IMR-90 (cell line): ENCODE results near the gene TEX52. TPM values are rescaled to one million over a fixed set of nuclear protein-coding genes. Genes with fewer than 3 reads are reported as not detected.

Source experiments
- ATAC-seq: fragments of 200-7000 bp; cut with Tn5 transposase; 2 replicates; pipeline ENCODE4 v1.9.1; 2020; ENCODE audit warnings: low read depth, mild to moderate bottlenecking, moderate library complexity
- BruUV-seq: library from RNA; stranded (reverse); fragments of 400-500 nt; replicated peaks from 2 replicates; lab custom pipeline; 2021; lab: Mats Ljungman, UMichigan
- CTCF ChIA-PET: fragments of 300-600 bp; formaldehyde crosslinking; extraction: SDS; loops from one replicate; lab custom pipeline; 2021; ENCODE audit warnings: antibody characterized with exemption; lab: Yijun Ruan, JAX
- POLR2A ChIA-PET: fragments of 300-600 bp; sonication (Branson Sonifier 250); formaldehyde crosslinking; loops from one replicate; lab custom pipeline; 2022; ENCODE audit warnings: antibody characterized with exemption; ENCODE audit not compliant: unreplicated experiment; lab: Charles Lee
- DNase-seq: peaks from one replicate; pipeline ENCODE4 v3.0.0; 2013
- H2AFZ ChIP-seq: replicated peaks from 2 replicates; pipeline ENCODE3; 2013; ENCODE audit warnings: low read length, mild to moderate bottlenecking; ENCODE audit not compliant: poor library complexity
- H2AK5ac ChIP-seq: 2 replicates; pipeline ENCODE4 v1.6.1; 2013; ENCODE audit warnings: low read depth, low read length, inconsistent platforms
- H2AK9ac ChIP-seq: replicated peaks from 2 replicates; pipeline ENCODE3; 2013; ENCODE audit warnings: mild to moderate bottlenecking, low read depth, low read length, moderate library complexity; ENCODE audit not compliant: poor library complexity
- H2BK120ac ChIP-seq: 2 replicates; pipeline ENCODE4 v1.6.1; 2013; ENCODE audit warnings: low read depth, low read length, inconsistent platforms
- H2BK15ac ChIP-seq: 3 replicates; pipeline ENCODE4 v1.6.1; 2013; ENCODE audit warnings: low read depth, low read length, inconsistent platforms
- H2BK20ac ChIP-seq: 2 replicates; pipeline ENCODE4 v1.6.1; 2013; ENCODE audit warnings: low read depth, mild to moderate bottlenecking, inconsistent platforms, low read length, moderate library complexity
- H2BK5ac ChIP-seq: 2 replicates; pipeline ENCODE4 v1.6.1; 2013; ENCODE audit warnings: mild to moderate bottlenecking, low read depth, low read length, inconsistent platforms; ENCODE audit not compliant: poor library complexity, severe bottlenecking
- H3K14ac ChIP-seq: replicated peaks from 2 replicates; pipeline ENCODE4 v1.6.1; 2013; ENCODE audit warnings: low read depth, low read length, inconsistent platforms
- H3K18ac ChIP-seq: 2 replicates; pipeline ENCODE4 v1.6.1; 2013; ENCODE audit warnings: low read depth, low read length, control low read depth
- H3K23ac ChIP-seq: 2 replicates; pipeline ENCODE4 v1.6.1; 2013; ENCODE audit warnings: low read depth, low read length, inconsistent platforms
- H3K27ac ChIP-seq: 2 replicates; pipeline ENCODE4 v1.5.1; 2013; ENCODE audit warnings: mild to moderate bottlenecking, control low read depth, low read length; ENCODE audit not compliant: insufficient read depth
- H3K27me3 ChIP-seq: 2 replicates; pipeline ENCODE4 v1.6.1; 2013; ENCODE audit warnings: low read length; ENCODE audit not compliant: control insufficient read depth, insufficient read depth
- H3K36me3 ChIP-seq: 2 replicates; pipeline ENCODE4 v1.6.1; 2013; ENCODE audit warnings: low read length, mixed read lengths; ENCODE audit not compliant: control insufficient read depth, insufficient read depth
- H3K4ac ChIP-seq: 2 replicates; pipeline ENCODE4 v1.6.1; 2013; ENCODE audit warnings: low read depth, low read length, inconsistent platforms
- H3K4me1 ChIP-seq: 2 replicates; pipeline ENCODE4 v1.6.1; 2013; ENCODE audit warnings: low read length, mixed read lengths; ENCODE audit not compliant: control insufficient read depth, insufficient read depth
- H3K4me2 ChIP-seq: 2 replicates; pipeline ENCODE4 v1.6.1; 2013; ENCODE audit warnings: low read depth, mild to moderate bottlenecking, control low read depth, low read length, moderate library complexity
- H3K4me3 ChIP-seq: 2 replicates; pipeline ENCODE4 v1.5.1; 2013; ENCODE audit warnings: low read depth, mild to moderate bottlenecking, control low read depth, low read length, moderate library complexity; ENCODE audit not compliant: insufficient read depth
- H3K56ac ChIP-seq: 2 replicates; pipeline ENCODE4 v1.6.1; 2013; ENCODE audit warnings: low read length, inconsistent platforms; ENCODE audit not compliant: insufficient read depth; ENCODE audit errors: extremely low read depth
- H3K79me1 ChIP-seq, 2 experiments: 2 replicates each; pipeline ENCODE4 v1.6.1; 2013; ENCODE audit warnings: low read length in 2 of 2, inconsistent platforms in 1 of 2, low read depth in 1 of 2
- H3K9ac ChIP-seq: 2 replicates; pipeline ENCODE4 v1.6.1; 2013; ENCODE audit warnings: low read depth, low read length, control low read depth
- H3K9me1 ChIP-seq: 2 replicates; pipeline ENCODE4 v1.6.1; 2013; ENCODE audit warnings: low read length, inconsistent platforms; ENCODE audit not compliant: insufficient read depth
- H3K9me3 ChIP-seq: 2 replicates; pipeline ENCODE4 v1.6.1; 2013; ENCODE audit warnings: low read length; ENCODE audit not compliant: control insufficient read depth, insufficient read depth
- H4K20me1 ChIP-seq: 2 replicates; pipeline ENCODE4 v1.6.1; 2013; ENCODE audit warnings: low read length, inconsistent platforms; ENCODE audit not compliant: insufficient read depth
- H4K5ac ChIP-seq: 2 replicates; pipeline ENCODE4 v1.6.1; 2013; ENCODE audit warnings: mild to moderate bottlenecking, low read depth, low read length, control low read depth
- H4K8ac ChIP-seq, 2 experiments: 2 replicates each; pipeline ENCODE4 v1.6.1; 2013; ENCODE audit warnings: low read depth in 2 of 2, low read length in 2 of 2, control low read depth in 1 of 2, inconsistent platforms in 1 of 2
- H4K91ac ChIP-seq: 2 replicates; pipeline ENCODE4 v1.6.1; 2013; ENCODE audit warnings: low read depth, low read length, inconsistent platforms; ENCODE audit not compliant: insufficient read depth
- BHLHE40 ChIP-seq: fragments of 150-350 bp; IDR thresholded peaks from 2 replicates; pipeline ENCODE4 v1.6.1; 2016; ENCODE audit warnings: mild to moderate bottlenecking, low read depth, low read length
- CEBPB ChIP-seq: IDR thresholded peaks from 2 replicates; pipeline ENCODE4 v1.6.1; 2012; ENCODE audit warnings: low read depth, low read length, improper control_type of control experiment
- FOS ChIP-seq: fragments of 150-350 bp; IDR thresholded peaks from 2 replicates; pipeline ENCODE4 v1.6.1; 2016; ENCODE audit warnings: low read depth, low read length
- MAFK ChIP-seq: IDR thresholded peaks from 2 replicates; pipeline ENCODE4 v1.6.1; 2012; ENCODE audit warnings: low read depth, low read length, improper control_type of control experiment
- MAZ ChIP-seq: IDR thresholded peaks from 2 replicates; pipeline ENCODE4 v1.6.1; 2012; ENCODE audit warnings: low read depth, mild to moderate bottlenecking, low read length, improper control_type of control experiment, moderate library complexity, borderline replicate concordance
- MXI1 ChIP-seq: IDR thresholded peaks from 2 replicates; pipeline ENCODE4 v1.6.1; 2012; ENCODE audit warnings: low read depth, mild to moderate bottlenecking, low read length, moderate library complexity, borderline replicate concordance
- NFE2L2 ChIP-seq: fragments of 150-350 bp; IDR thresholded peaks from 2 replicates; pipeline ENCODE4 v1.6.1; 2016; ENCODE audit warnings: low read depth, mild to moderate bottlenecking, low read length
- RCOR1 ChIP-seq: IDR thresholded peaks from 2 replicates; pipeline ENCODE4 v1.6.1; 2012; ENCODE audit warnings: mild to moderate bottlenecking, low read length, improper control_type of control experiment; ENCODE audit not compliant: insufficient replicate concordance
- RFX5 ChIP-seq: IDR thresholded peaks from 2 replicates; pipeline ENCODE4 v1.8.0; 2012; ENCODE audit warnings: low read depth, mild to moderate bottlenecking, low read length, moderate library complexity
- SMC3 ChIP-seq: fragments of 150-350 bp; IDR thresholded peaks from 2 replicates; pipeline ENCODE4 v1.6.1; 2016; ENCODE audit warnings: low read depth, mild to moderate bottlenecking, antibody characterized with exemption, low read length, moderate library complexity
- WGBS, 2 experiments: methylation state at CpG; one replicate each; pipeline versions ENCODE4 v1.1.5 to v1.1.7; 2013; ENCODE audit warnings: missing lambda C conversion rate in 2 of 2; ENCODE audit not compliant: insufficient read length in 1 of 2; ENCODE audit errors: extremely low coverage in 2 of 2; 5-methylcytosine and 5-hydroxymethylcytosine counted together
- dilution Hi-C: fragments of 300-500 bp; cut with HindIII; formaldehyde crosslinking; loops from one replicate; pipeline ENCODE4 v1.14.3; 2018; ENCODE audit warnings: low sequenced_read_pairs; ENCODE audit not compliant: unreplicated experiment
- in situ Hi-C: fragments of 300-500 bp; cut with MboI; formaldehyde crosslinking; loops from 3 replicates; pipeline ENCODE4 v1.14.3; 2019; ENCODE audit warnings: low sequenced_read_pairs, inconsistent platforms, mixed read lengths
- intact Hi-C: fragments of 100-400 bp; cut with micrococcal nuclease; formaldehyde crosslinking; loops from 2 replicates; pipeline ENCODE4 v1.10.0; 2022
- polyA plus RNA-seq, 3 experiments: library from polyadenylated mRNA; depleted of rRNA; stranded (reverse); fragments of >200 nt; gene quantifications; 2 replicates each; pipeline ENCODE4 v1.2.3, GENCODE V29; 2012; ENCODE audit warnings: low replicate concordance in 1 of 3
- total RNA-seq: library from RNA; depleted of rRNA; stranded (reverse); fragments of >200 nt; gene quantifications from 2 replicates; pipeline ENCODE4 v1.2.3, GENCODE V29; 2012
- TF ChIP-seq, protein P1 (sequence below): fragments of 150-350 bp; IDR thresholded peaks from 2 replicates; pipeline ENCODE4 v1.6.1; 2016; ENCODE audit warnings: low read depth, mild to moderate bottlenecking, low read length, moderate library complexity, borderline replicate concordance

The TEX52 gene
- total and polyA plus RNA-seq, 2 of the 4 experiments (the other 2 are of a cell fraction): not detected

- Histone ChIP-seq H3K36me3 (peaks cover 1% of the 10 kb centered on the region), H4K91ac (no peak overlapping the region), H3K79me1 (peaks cover 12 to 61% of the 10 kb centered on the region in 2 experiments), H3K23ac (0 out of 2 replicates have a peak overlapping the region, but pooled peaks have one; percentile 24), H3K4me3 (no peak overlapping the region), H3K9me1 (peaks cover 9% of the 10 kb centered on the region; the same call in 1 of the 2 replicates), H4K5ac (no peak overlapping the region), H3K27ac (no peak overlapping the region), H3K4ac (no peak overlapping the region), H3K4me2 (no peak overlapping the region), H4K8ac (no peak overlapping the region), H2AFZ (no peak overlapping the region), H2BK5ac (no peak overlapping the region), H2AK9ac (no peak overlapping the region), H2AK5ac (no peak overlapping the region), H3K9me3 (no peaks in the 10 kb centered on the region), H2BK15ac (no peak overlapping the region), H3K14ac (no peak overlapping the region; the same call in 1 of the 2 replicates), H3K9ac (no peak overlapping the region), H3K18ac (no peak overlapping the region), H3K4me1 (no peaks in the 10 kb centered on the region), H4K20me1 (peaks cover 36% of the 10 kb centered on the region), H2BK20ac (no peak overlapping the region), H3K56ac (no peak overlapping the region), H3K27me3 (no peaks in the 10 kb centered on the region), H2BK120ac (no peak overlapping the region)
- ChIA-PET CTCF (no interaction called here), POLR2A (interaction anchor here (0.7 kb wide), 1 partner anchor 10 kb away, joined by 4 read pairs; no protein-coding TSS in a partner anchor)
- TF ChIP-seq RFX5: no peak
- no peak for TF ChIP-seq RCOR1
- no peak for TF ChIP-seq CEBPB
- TF ChIP-seq MAZ: no peak
- no peak for TF ChIP-seq MAFK
- no peak for TF ChIP-seq NFE2L2
- TF ChIP-seq, protein P1, sequence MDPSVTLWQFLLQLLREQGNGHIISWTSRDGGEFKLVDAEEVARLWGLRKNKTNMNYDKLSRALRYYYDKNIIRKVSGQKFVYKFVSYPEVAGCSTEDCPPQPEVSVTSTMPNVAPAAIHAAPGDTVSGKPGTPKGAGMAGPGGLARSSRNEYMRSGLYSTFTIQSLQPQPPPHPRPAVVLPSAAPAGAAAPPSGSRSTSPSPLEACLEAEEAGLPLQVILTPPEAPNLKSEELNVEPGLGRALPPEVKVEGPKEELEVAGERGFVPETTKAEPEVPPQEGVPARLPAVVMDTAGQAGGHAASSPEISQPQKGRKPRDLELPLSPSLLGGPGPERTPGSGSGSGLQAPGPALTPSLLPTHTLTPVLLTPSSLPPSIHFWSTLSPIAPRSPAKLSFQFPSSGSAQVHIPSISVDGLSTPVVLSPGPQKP: no peak
- no peak for TF ChIP-seq MXI1
- TF ChIP-seq FOS: no peak
- TF ChIP-seq SMC3: no peak
- no peak for TF ChIP-seq BHLHE40
- dilution Hi-C loops: no loop called here
- WGBS, 2 experiments: 7% methylated on average over 2 of the region's 4 CpGs; no CpG with 5 or more reads in 1 of the 2 experiments
- in situ Hi-C loops: no loop called here
- no TSS peak for BruUV-seq
- DNase-seq (peak; percentile 50), ATAC-seq (peak; percentile 75)
- intact Hi-C loops: no loop called here
Measured at GRCh38 chr12:2902272-2902880, 45.5 kb upstream of the TEX52 start.
